ENCODE data around the gene RHOV.

Gene RHOV

DNA sequence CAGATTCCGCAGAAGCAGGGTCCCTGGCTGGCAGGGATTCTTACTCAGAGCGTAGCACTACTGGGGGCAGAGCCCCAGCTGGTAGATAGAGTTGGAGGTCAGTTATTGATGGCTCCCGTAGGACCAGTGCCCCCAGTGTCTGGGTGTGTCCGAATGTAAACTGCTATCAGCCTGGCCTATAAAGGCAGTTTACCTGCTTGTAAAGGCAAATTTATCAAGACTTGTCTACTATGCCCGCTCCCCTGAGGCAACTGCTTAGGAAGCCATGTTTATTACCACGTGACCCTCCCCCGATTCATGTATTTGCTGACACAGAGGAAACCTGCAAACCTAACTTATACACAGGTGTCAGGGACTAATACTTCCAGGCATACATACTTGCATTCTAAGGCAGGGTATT, 44.9 kb downstream of the RHOV start:
- Mint-ChIP-seq H3K27me3 (no peaks in the 10 kb centered on the region), H3K4me1 (ENCODE audit: low read depth) (no peaks in the 10 kb centered on the region), H3K4me3 (no peak overlapping the region), H3K9me3 (no peaks in the 10 kb centered on the region), H3K27ac (no peak overlapping the region), H3K36me3 (ENCODE audit: low read depth) (no peaks in the 10 kb centered on the region)
- no peak for DNase-seq

DNA sequence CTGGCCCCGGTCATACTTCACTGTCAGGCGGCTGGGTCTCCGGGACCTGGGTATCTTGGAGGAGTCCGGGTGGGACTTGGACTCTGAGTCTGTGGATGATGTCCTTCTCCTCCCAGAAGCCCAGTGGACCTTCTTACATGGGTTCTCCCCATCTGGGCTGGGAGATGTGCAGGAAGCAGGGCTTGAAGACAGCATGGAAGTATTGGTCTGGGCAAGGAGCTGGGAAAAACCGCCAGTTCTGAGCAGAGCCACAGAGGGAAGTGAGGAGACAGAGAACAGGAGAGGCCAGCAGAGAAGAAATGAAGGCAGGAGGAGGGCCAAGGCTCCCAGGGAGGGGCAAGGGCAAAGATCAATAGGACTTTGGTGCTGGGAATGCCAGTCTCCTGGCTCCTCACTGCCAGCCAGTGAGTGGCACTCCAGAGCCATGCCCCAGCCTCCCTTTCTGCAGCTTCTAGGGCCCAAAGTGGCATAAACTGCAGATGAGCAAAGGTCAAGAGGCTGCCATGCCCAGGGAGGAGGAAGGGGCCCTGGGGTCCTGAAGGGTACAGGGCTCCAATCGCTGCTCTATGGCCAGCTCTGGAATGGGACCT, 45.5 kb downstream of the RHOV start, which contains the start of gene PPP1R14D:
TSS of gene PPP1R14D (minus strand) at position 262 of the 590 bp plus-strand sequence. CDS start at position 195, 67 bp downstream.
- no peaks in the 10 kb centered on the region for H3K27me3 Mint-ChIP-seq
- no peaks in the 10 kb centered on the region for H3K4me1 Mint-ChIP-seq (ENCODE audit: low read depth)
- H3K27ac Mint-ChIP-seq, result no peak within 1 kb of the TSS

GRCh38 chr15:40826423-40827075, 47.5 kb downstream of the RHOV start:
- Mint-ChIP-seq H3K9me3 (no peaks in the 10 kb centered on the region), H3K36me3 (ENCODE audit: low read depth) (no peaks in the 10 kb centered on the region), H3K27ac (no peak overlapping the region), H3K4me1 (ENCODE audit: low read depth) (no peaks in the 10 kb centered on the region), H3K27me3 (no peaks in the 10 kb centered on the region), H3K4me3 (no peak overlapping the region)
- DNase-seq, result no peak

More for the DNA sequence above, 45.5 kb downstream of the RHOV start, which contains the start of gene PPP1R14D:
- no peaks in the 10 kb centered on the region for H3K9me3 Mint-ChIP-seq
- H3K4me3 Mint-ChIP-seq, result no peak within 1 kb of the TSS
- no peaks in the 10 kb centered on the region for H3K36me3 Mint-ChIP-seq (ENCODE audit: low read depth)
- no peak for DNase-seq

- no peak overlapping the region for H3K4me3 Mint-ChIP-seq
- H3K4me1 Mint-ChIP-seq (ENCODE audit: low read depth), result no peaks in the 10 kb centered on the region
- H3K27me3 Mint-ChIP-seq, result no peaks in the 10 kb centered on the region
- no peaks in the 10 kb centered on the region for H3K9me3 Mint-ChIP-seq
- no peak overlapping the region for H3K27ac Mint-ChIP-seq
- no peak for DNase-seq
- H3K36me3 Mint-ChIP-seq (ENCODE audit: low read depth), result no peaks in the 10 kb centered on the region
Observed at GRCh38 chr15:40825661-40826422, 48.2 kb downstream of the RHOV start.

- no peak for DNase-seq
- H3K36me3 Mint-ChIP-seq (ENCODE audit: low read depth), result no peaks in the 10 kb centered on the region
- H3K4me3 Mint-ChIP-seq, result no peak overlapping the region
- H3K27ac Mint-ChIP-seq, result no peak overlapping the region
- no peaks in the 10 kb centered on the region for H3K4me1 Mint-ChIP-seq (ENCODE audit: low read depth)
- no peaks in the 10 kb centered on the region for H3K27me3 Mint-ChIP-seq
- H3K9me3 Mint-ChIP-seq, result no peaks in the 10 kb centered on the region
Observed at GRCh38 chr15:40823572-40824343, 50.3 kb downstream of the RHOV start.
